Activated naive CD8-positive, alpha-beta T cell treated with anti-CD3 and anti-CD28 coated beads, Interleukin-2, amount 50 U/mL, for 16 hours (primary cell): ENCODE data around the gene RPL3.

ENCODE experiments used
- DNase-seq: peaks from one replicate; pipeline ENCODE4 v3.0.0-alpha.2; 2020; ENCODE audit warnings: low read depth, low spot score

The RPL3 gene

DNA sequence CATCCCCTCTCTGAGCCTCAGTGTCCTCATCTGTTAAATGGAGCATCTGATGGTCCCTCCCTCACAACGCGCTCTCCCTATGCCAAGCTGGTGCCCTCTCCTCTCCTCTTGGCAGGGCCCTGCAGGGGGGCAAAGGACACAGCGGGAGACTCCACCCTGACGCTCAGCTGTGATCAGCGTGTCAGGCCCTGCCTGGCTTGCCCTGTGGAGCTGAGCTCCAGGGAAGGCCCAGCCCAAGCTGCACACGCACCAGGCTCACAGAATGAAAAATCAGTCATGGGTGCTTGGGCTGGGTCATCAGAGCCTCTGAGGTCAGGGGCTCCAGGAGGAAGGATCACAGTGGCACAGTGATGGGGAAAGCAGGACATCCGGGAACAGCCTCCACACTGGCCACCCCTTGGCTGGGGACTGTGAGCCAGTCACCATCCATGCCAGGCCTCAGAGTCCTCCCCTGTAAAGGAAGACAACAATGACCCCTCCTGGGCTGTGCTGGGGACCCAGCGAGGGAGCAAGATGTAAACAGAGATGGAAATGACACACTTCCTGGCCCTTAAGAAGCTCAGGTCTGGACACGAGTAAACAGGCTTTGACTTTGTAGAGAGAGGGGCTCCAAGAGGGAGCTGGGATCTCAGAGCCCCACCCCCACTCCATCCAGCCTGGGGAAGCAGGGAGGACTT lies 36.6 kb downstream of the RPL3 start:
- no peak for DNase-seq

DNA sequence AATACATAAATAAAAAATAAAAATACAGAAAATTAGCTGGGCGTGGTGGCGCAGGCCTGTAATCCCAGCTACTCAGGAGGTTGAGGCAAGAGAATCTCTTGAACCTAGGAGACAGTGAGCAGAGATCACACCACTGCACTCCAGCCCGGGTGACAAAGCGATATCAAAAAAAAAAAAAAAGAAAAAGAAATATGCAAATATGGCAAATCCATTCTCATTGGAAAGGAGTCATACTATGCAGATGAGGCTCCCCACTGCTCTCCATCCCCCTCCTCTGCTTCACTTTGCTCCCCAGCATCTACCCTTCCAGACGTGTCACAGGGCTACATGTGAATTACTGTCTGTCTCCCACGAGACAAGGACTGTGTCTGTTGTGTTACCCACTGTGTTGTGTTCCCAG lies 38.3 kb downstream of the RPL3 start:
- DNase-seq: no peak

- no peak for DNase-seq
These were observed 39.2 kb downstream of the RPL3 start for GRCh38 chr22:39280250-39280649.

DNA sequence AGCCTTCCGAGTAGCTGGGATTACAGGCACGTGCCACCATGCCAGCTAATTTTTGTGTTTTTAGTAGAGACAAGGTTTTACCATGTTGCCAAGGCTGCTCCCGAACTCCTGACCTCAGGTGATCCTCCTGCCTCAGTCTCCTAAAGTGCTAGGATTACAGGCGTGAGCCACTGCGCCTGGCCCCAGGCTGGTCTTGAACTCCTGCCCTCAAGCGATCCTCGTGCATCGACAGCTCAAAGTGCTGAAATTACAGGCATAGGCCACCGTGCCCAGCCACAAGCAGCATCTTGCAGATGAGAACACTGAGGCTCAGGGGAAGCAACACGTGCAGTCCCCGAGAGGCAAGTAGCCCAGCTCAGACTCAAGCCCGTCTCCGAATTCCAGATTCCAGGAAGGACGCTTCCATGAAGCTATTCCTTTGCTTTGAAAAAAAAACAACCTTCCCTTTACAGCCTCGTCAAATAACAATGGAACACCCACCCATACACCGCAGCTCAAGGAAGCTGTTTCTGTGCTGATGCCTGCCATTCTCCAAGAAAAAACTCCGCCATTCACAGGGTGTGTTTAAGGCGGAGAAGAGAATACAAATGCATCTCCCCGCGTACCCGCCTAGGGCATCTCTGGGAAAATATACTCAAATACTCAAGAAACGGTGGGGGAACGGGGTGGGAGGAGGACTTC lies 40.1 kb downstream of the RPL3 start:
- DNase-seq: no peak

DNA sequence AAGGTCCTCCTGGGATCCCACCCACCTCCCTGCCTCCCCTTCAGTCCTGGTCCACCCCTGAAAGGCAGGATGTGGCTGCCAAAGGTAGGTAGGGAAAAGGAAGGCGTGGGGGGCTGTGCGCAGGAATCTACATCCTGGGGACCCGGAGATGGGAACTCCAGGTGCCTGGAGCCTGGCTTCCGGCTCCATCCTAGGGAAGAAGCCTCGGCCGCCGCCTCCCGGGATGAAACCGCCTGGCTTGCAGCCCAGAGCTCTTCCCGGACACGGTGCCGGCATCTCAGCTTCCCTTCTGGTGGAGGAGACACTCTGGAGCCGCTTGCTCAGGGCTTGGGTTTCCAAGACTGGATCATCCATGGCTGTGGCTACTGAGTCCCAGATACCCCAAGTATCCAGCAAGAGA lies 41.4 kb downstream of the RPL3 start:
- no peak for DNase-seq

- no peak for DNase-seq
These were observed 42.2 kb downstream of the RPL3 start for GRCh38 chr22:39277142-39277607.

DNA sequence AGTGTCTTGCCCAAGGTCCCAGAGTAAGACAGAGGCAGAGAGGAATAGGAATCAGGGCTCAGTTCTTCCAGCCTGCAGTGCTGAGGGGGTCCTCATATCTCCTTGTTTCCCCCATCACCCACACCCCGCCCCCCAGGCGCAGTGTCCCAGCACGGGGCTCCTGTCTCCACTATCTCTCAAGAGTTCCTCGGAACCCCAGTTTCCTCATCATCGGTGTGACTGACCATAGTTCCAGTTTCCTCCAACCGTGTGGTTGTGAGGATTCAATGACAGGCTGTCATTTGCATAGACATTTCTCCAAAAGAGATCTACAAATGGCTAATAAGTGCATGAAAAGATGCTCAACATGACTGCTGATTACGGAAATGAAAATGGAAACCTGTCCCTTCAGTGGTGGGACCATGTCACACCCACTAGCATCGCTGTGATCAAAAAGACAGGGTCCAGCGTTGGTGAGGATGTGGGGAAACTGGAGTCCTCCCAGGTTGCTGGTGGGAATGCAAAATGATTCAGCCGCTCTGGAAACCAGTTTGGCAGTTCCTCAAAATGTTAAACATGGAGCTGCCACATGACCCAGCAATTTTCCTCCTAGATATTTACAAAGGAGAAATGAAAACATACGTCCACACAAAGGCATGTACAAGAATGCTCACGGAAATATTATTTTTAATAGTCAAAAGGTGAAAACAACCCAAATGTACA lies 42.8 kb downstream of the RPL3 start:
- DNase-seq: no peak

DNA sequence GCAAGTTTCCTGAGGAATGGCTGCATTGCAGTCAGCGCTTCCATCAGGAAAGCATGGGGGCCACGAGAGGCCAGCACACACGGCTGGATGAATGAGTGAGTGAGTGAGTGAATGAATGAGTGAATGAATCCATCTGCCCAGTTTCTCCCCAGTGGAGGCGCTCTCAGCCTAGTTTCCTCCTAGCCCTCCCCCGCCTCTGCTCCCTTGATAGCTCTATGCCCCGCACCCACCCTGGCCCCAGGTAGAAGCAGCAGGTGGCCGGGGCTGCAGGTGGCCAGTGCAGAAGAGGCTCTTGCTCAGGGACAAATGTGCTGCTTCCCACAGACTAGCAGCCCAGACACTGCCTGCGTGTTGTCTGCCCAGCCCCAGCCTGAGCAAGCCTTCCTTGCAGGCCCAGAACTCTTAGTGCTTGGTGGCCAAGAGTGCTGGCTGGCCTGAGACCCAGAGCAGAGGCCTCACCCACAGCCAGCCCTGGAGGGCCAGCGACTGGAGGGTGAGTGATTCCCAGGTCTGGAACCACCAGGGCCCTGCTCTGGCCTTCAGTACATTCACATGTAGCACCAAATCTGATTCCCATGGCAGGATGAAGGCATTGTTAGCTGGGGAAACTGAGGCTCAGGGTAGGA lies 43.5 kb downstream of the RPL3 start:
- no peak for DNase-seq

DNA sequence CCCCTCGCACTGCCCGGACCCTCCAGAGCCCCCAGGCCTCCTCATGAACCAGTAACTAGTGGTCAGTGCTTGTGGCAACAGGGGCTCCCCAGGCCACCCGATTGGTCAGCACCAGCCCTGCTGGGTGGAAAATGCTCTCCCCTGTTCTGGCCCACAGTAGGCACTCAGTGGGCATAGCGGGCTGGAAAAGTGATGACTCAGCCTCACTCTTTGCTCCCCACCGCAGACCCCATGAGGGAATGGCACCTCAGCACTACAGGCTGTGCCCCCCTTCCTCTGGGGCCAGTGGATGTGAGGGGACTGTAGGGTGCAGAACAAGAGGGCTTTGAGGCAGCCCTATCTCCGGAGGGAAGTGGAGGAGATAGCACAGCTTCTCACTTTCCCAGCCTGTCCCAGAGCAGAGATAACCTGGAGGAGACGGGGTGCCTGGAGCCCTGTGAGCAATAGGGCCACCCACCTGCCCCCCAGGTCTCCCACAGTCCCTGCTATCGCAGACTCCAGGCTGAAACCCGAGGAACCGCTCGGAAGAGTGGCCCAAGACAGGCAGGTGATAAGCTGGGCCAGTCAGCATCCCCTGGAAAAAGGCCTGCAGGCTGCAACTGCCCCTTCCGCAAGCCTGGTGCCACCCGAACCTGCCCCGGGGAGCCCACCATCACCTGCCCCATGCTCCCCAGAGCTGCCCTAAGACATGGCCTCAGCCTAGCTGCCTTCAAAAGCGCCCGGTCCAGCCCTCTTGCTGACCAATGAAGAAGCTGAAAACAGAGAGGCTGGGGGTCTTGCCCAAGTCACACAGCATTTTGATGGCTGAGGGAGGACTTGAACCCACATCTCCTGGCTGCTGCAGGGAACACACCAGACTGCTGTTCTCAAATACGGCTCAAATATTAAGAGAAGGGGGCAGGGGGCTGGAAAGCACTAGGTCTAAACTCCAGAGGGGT lies 45.2 kb downstream of the RPL3 start:
- DNase-seq: no peak

- no peak for DNase-seq
These were observed 48.6 kb downstream of the RPL3 start for GRCh38 chr22:39270792-39271191.

DNA sequence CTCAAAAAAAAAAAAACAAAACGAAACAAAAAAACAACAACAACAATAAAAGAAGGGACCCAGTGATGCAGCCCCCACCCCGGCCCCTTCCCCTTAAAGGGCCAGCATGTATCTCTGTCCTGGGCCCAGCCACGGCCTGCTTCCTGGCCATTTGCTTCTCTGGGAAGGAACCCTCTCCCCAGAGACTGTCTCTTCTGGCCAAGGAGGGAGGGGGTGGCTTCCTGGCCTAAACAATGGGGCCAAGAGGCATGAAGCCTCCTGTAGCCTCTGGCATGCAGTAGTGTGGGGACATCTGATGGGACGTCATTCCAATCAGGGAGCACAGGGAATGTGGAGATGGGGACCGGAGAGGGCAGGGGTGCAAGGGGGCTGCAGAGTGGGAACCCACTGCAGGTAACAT lies 49.1 kb downstream of the RPL3 start:
- DNase-seq: no peak

- DNase-seq: no peak
These were observed 50.2 kb downstream of the RPL3 start for GRCh38 chr22:39269095-39269790.

DNA sequence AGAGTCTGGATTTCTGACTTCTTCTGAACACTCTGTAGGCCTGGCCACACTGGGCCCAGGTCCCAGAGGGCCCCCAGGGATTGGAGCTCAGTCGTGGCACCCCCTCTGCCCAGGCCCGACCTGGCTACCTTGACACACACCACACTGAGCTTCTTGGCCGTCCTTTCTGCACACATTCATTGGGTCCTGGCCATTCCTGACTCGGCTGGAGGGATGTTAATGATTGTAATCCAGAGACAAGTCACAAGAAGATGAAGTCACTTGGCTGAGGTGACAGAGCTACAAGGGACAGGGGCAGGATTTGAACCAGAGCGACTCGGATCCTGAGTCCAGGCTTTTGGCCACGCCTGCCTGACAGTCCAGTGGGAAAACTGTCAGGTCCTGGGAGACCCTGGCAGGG lies 50.8 kb downstream of the RPL3 start:
- no peak for DNase-seq

GRCh38 chr22:39267974-39268373 lies 51.4 kb downstream of the RPL3 start:
- DNase-seq: no peak

- DNase-seq: no peak
These were observed 52.9 kb downstream of the RPL3 start for GRCh38 chr22:39266398-39267030.

- no peak for DNase-seq
These were observed 54.1 kb downstream of the RPL3 start for GRCh38 chr22:39265143-39265886.

GRCh38 chr22:39264349-39265038 lies 54.9 kb downstream of the RPL3 start:
- DNase-seq: no peak

DNA sequence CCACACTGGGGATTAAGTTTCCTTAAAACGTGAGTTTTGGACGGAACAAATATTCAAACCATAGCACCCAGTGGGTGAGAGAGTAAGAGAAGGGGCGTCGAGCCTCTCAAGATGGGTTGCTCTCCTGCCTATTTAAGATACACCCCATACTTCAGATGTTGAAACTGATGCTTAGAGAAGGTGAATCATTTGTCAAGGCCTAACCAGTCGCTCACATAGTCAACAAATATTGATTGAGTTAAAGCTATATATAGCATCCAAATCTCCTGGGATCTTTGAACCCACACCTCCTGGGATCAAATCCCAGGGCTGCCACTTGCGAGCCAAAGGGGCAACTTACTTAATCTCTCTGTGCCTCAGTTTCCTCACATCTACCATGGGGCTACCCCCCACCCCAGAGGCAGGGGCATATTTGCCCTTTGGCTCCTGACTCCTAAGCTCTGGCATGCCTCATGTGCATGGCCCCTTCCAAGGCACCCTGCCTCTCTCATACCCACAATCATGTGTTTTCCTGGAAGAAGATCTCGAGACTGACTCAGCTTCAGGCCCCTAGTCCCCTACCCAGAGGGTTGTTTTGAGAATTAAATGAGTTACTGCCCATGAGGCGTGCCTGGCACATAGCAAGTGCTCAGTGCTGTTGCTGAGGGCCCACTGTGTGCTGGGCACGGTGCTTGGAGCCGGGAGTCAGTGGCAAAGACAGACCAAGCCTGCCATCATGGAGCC lies 55.6 kb downstream of the RPL3 start:
- DNase-seq: no peak
